Measurements from ENCODE around the gene HEPACAM2. TPM values are rescaled to one million over a fixed set of nuclear protein-coding genes. Genes with fewer than 3 reads are reported as not detected.

Gene HEPACAM2
- total and polyA plus RNA-seq, 2 donors (not counting 1 experiment from before 2014, with no cell fraction given) = under 0.01 TPM; not detected in 1

DNA sequence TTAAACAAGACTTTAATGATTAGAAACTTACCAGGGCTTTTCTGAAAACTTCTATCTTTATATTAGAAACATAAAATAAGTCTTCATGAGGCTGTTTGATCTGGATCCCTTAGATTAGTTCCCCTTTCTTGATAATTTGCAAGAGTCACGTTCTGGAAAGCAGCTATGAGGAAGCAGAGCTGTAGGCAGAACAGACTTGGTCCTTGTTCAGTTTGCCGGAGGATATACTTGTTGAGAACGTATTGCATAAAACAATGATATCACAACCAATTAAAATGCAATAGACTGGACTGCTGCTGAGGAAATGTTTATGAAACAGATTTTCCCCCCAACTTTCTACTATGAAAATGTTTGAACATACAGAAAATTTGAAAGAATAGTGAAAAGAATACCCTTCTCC, 80.9 kb downstream of the HEPACAM2 start:
- H3K27ac ChIP-seq (ENCODE audit: insufficient read depth, low read length) = no peak overlapping the region
- peaks cover 5% of the 10 kb centered on the region for H3K36me3 ChIP-seq (ENCODE audit: control insufficient read depth, insufficient read depth, low read length)
- no peak overlapping the region for H3K4me2 ChIP-seq (ENCODE audit: extremely low read depth, insufficient read depth, low read length)
- H3K79me2 ChIP-seq (ENCODE audit: control insufficient read depth, insufficient read depth, low read length) = no peaks in the 10 kb centered on the region
- peaks cover 2% of the 10 kb centered on the region for H3K4me1 ChIP-seq (ENCODE audit: control insufficient read depth, extremely low read depth, insufficient read depth, low read length)
- no peaks in the 10 kb centered on the region for H4K20me1 ChIP-seq (ENCODE audit: control insufficient read depth, extremely low read depth, insufficient read depth, low read length)
- H3K9ac ChIP-seq (ENCODE audit: insufficient read depth, low read length) = no peak overlapping the region
- H3K9me3 ChIP-seq (ENCODE audit: control insufficient read depth, insufficient read depth, low read depth, low read length) = no peaks in the 10 kb centered on the region
- no peaks in the 10 kb centered on the region for H3K27me3 ChIP-seq (ENCODE audit: control insufficient read depth, insufficient read depth, low read length)
- no peak for TF ChIP-seq EZH2 (IDR thresholded peaks at IDR 0.05; ENCODE audit: low read length, missing control alignments)
- TF ChIP-seq, protein P1, sequence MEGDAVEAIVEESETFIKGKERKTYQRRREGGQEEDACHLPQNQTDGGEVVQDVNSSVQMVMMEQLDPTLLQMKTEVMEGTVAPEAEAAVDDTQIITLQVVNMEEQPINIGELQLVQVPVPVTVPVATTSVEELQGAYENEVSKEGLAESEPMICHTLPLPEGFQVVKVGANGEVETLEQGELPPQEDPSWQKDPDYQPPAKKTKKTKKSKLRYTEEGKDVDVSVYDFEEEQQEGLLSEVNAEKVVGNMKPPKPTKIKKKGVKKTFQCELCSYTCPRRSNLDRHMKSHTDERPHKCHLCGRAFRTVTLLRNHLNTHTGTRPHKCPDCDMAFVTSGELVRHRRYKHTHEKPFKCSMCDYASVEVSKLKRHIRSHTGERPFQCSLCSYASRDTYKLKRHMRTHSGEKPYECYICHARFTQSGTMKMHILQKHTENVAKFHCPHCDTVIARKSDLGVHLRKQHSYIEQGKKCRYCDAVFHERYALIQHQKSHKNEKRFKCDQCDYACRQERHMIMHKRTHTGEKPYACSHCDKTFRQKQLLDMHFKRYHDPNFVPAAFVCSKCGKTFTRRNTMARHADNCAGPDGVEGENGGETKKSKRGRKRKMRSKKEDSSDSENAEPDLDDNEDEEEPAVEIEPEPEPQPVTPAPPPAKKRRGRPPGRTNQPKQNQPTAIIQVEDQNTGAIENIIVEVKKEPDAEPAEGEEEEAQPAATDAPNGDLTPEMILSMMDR (conservative IDR thresholded peaks at IDR 0.05 in 1 of 2, IDR thresholded peaks at IDR 0.05 in 1 of 2; ENCODE audit: low read depth in 1 of 2, low read length in 2 of 2) = no peak
- no peak overlapping the region for H2AFZ ChIP-seq (ENCODE audit: low read length)
- no peak for DNase-seq (ENCODE audit: low read depth in 2 of 2)
- H3K4me3 ChIP-seq (replicated peaks in 1 of 4; ENCODE audit: control extremely low read depth in 1 of 4, insufficient read depth in 1 of 4, low read depth in 3 of 4, low read length in 4 of 4) = no peak overlapping the region

DNA sequence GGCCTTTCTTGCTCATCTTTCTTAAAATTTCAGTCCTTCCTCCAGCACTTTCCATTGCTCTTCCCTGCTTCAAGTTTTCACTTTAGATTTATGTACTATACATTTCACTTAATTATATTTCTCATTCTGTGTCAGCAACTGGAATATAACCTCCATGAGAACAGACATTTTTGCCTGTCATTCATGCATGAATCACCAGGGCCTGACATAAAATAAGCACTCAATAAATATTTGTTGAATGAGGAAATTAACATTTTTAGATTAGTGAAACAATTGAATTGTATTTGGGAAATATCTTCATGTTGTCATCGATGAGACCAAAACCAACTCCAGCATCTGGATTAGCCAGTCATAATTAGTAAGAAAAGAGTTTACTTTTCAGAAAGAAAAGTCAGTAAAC, 84.1 kb downstream of the HEPACAM2 start:
- no peaks in the 10 kb centered on the region for H3K79me2 ChIP-seq (ENCODE audit: control insufficient read depth, insufficient read depth, low read length)
- H3K4me1 ChIP-seq (ENCODE audit: control insufficient read depth, extremely low read depth, insufficient read depth, low read length) = no peaks in the 10 kb centered on the region
- H3K27me3 ChIP-seq (ENCODE audit: control insufficient read depth, insufficient read depth, low read length) = no peaks in the 10 kb centered on the region
- H2AFZ ChIP-seq (ENCODE audit: low read length) = no peak overlapping the region
- TF ChIP-seq, protein P1 (conservative IDR thresholded peaks at IDR 0.05 in 1 of 2, IDR thresholded peaks at IDR 0.05 in 1 of 2; ENCODE audit: low read depth in 1 of 2, low read length in 2 of 2) = no peak
- TF ChIP-seq EZH2 (IDR thresholded peaks at IDR 0.05; ENCODE audit: low read length, missing control alignments) = no peak
- DNase-seq (ENCODE audit: low read depth in 2 of 2) = peak in 1 of 2 donors; percentile 6
- H3K4me3 ChIP-seq (replicated peaks in 1 of 4; ENCODE audit: control extremely low read depth in 1 of 4, insufficient read depth in 1 of 4, low read depth in 3 of 4, low read length in 4 of 4) = no peak overlapping the region
- H4K20me1 ChIP-seq (ENCODE audit: control insufficient read depth, extremely low read depth, insufficient read depth, low read length) = no peaks in the 10 kb centered on the region
- no peak overlapping the region for H3K27ac ChIP-seq (ENCODE audit: insufficient read depth, low read length)
- H3K4me2 ChIP-seq (ENCODE audit: extremely low read depth, insufficient read depth, low read length) = no peak overlapping the region
- H3K36me3 ChIP-seq (ENCODE audit: control insufficient read depth, insufficient read depth, low read length) = peaks cover 5% of the 10 kb centered on the region
- no peaks in the 10 kb centered on the region for H3K9me3 ChIP-seq (ENCODE audit: control insufficient read depth, insufficient read depth, low read depth, low read length)
- no peak overlapping the region for H3K9ac ChIP-seq (ENCODE audit: insufficient read depth, low read length)

DNA sequence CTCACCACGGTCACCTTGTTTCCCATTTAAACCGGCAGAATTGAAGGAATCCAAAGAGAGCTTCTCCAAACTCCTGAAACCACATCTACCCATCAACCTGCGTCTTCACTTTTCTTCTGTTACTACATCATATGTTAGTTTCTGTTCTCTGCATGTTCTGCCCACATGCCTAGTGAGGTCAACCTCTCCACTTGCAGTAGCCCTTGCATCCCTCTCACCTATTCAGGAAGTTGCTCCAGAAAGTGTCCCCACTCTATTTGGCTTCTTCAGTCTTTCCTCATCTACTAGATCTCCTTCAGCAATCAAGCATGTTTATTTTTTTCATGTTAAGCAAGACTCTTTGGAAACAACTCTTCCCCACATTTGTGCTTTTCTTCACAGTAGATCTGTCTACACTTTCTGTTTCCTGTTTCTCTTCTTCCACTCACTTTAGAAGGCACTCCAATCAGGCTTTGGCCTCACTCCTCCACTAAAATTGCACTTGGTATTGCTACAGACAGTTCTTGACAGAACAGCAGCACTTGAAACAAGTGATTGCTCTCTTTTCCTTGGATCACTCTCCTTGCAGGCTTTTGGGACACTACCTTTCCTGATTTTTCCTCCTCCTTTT, 85.6 kb downstream of the HEPACAM2 start:
- Histone ChIP-seq H3K79me2 (ENCODE audit: control insufficient read depth, insufficient read depth, low read length) (no peaks in the 10 kb centered on the region), H3K27ac (ENCODE audit: insufficient read depth, low read length) (no peak overlapping the region), H3K4me3 (replicated peaks in 1 of 4; ENCODE audit: control extremely low read depth in 1 of 4, insufficient read depth in 1 of 4, low read depth in 3 of 4, low read length in 4 of 4) (no peak overlapping the region), H3K36me3 (ENCODE audit: control insufficient read depth, insufficient read depth, low read length) (peaks cover 7% of the 10 kb centered on the region), H3K4me1 (ENCODE audit: control insufficient read depth, extremely low read depth, insufficient read depth, low read length) (no peaks in the 10 kb centered on the region), H3K27me3 (ENCODE audit: control insufficient read depth, insufficient read depth, low read length) (no peaks in the 10 kb centered on the region), H3K9ac (ENCODE audit: insufficient read depth, low read length) (no peak overlapping the region), H3K4me2 (ENCODE audit: extremely low read depth, insufficient read depth, low read length) (no peak overlapping the region), H2AFZ (ENCODE audit: low read length) (no peak overlapping the region), H4K20me1 (ENCODE audit: control insufficient read depth, extremely low read depth, insufficient read depth, low read length) (no peaks in the 10 kb centered on the region), H3K9me3 (ENCODE audit: control insufficient read depth, insufficient read depth, low read depth, low read length) (no peaks in the 10 kb centered on the region)
- no peak for TF ChIP-seq EZH2 (IDR thresholded peaks at IDR 0.05; ENCODE audit: low read length, missing control alignments)
- TF ChIP-seq, protein P1 (conservative IDR thresholded peaks at IDR 0.05 in 1 of 2, IDR thresholded peaks at IDR 0.05 in 1 of 2; ENCODE audit: low read depth in 1 of 2, low read length in 2 of 2) = no peak
- DNase-seq (ENCODE audit: low read depth in 2 of 2) = no peak
